GM12892 (cell line): ENCODE results near the gene EYS.

Experiments
- POLR2A ChIP-seq: IDR thresholded peaks from 2 replicates; pipeline ENCODE4 v1.6.1; 2011; ENCODE audit warnings: low read depth, low read length, control low read depth
- TAF1 ChIP-seq: IDR thresholded peaks from 2 replicates; pipeline ENCODE4 v1.6.1; 2011; ENCODE audit warnings: low read depth, mild to moderate bottlenecking, control low read depth, low read length, borderline replicate concordance

DNA sequence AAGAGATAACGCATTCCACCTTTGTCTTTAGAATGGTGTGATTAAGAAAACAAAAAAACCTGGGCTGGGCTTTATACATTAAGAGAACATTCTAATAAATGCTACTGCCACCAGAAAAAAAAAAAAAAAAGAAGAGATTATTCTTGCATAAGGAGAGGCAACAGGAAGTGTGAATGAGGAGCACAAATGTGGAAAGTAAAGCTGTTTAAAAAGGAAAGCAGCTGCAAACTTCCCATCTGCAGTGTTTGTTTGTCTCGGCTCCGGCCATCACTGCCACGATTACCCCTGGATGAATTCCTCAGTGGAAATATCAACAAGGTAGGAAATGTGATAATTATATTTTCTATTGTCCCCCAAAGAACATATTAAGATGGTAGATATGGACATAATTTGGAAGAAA is 1847.5 kb downstream of the EYS start:
- TF ChIP-seq TAF1 (no peak), POLR2A (no peak)
